PC-3 (cell line): ENCODE measurements around the gene RPL37.

Experiments used
- EZH2 ChIP-seq: fragments of 300-600 bp; sonication (generic); IDR thresholded peaks from one replicate; pipeline ENCODE4 v1.6.1; 2017; ENCODE audit warnings: antibody characterized with exemption, mild to moderate bottlenecking, low read length; ENCODE audit not compliant: unreplicated experiment
- TF ChIP-seq, protein P1 (sequence below): fragments of 300-600 bp; sonication (generic); conservative IDR thresholded peaks from 2 replicates; pipeline ENCODE4 v1.5.1; 2017; ENCODE audit warnings: antibody characterized with exemption, low read depth, mild to moderate bottlenecking, low read length

- TF ChIP-seq, protein P1, sequence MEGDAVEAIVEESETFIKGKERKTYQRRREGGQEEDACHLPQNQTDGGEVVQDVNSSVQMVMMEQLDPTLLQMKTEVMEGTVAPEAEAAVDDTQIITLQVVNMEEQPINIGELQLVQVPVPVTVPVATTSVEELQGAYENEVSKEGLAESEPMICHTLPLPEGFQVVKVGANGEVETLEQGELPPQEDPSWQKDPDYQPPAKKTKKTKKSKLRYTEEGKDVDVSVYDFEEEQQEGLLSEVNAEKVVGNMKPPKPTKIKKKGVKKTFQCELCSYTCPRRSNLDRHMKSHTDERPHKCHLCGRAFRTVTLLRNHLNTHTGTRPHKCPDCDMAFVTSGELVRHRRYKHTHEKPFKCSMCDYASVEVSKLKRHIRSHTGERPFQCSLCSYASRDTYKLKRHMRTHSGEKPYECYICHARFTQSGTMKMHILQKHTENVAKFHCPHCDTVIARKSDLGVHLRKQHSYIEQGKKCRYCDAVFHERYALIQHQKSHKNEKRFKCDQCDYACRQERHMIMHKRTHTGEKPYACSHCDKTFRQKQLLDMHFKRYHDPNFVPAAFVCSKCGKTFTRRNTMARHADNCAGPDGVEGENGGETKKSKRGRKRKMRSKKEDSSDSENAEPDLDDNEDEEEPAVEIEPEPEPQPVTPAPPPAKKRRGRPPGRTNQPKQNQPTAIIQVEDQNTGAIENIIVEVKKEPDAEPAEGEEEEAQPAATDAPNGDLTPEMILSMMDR, result no peak
- no peak for TF ChIP-seq EZH2
Observed at GRCh38 chr5:40832345-40832744, 2.7 kb downstream of the RPL37 start.
